ENCODE measurements around the gene MYLK2.

MYLK2 gene

GRCh38 chr20:31861385-31862156 lies 42.4 kb downstream of the MYLK2 start:
- H3K4me3 ChIP-seq (ENCODE audit: low read length in 2 of 2), result peak overlapping the region; percentile 51 to 65
- H3K27me3 ChIP-seq (ENCODE audit: control insufficient read depth in 2 of 2, insufficient read depth in 2 of 2, low read length in 2 of 2), result peaks cover 18 to 20% of the 10 kb centered on the region in 2 donors
- H3K4me1 ChIP-seq (ENCODE audit: control insufficient read depth in 2 of 2, insufficient read depth in 2 of 2, low read length in 2 of 2), result peaks cover 7 to 8% of the 10 kb centered on the region in 2 donors
- H3K36me3 ChIP-seq (ENCODE audit: control insufficient read depth in 2 of 2, insufficient read depth in 2 of 2, low read length in 2 of 2), result no peaks in the 10 kb centered on the region
- H3K9ac ChIP-seq (ENCODE audit: low read depth in 1 of 2, low read length in 2 of 2), result peak overlapping the region in 1 of 2 donors; percentile 42
- H3K27ac ChIP-seq (ENCODE audit: low read depth in 2 of 2, low read length in 2 of 2), result no peak overlapping the region
- no peaks in the 10 kb centered on the region for H3K9me3 ChIP-seq (ENCODE audit: control insufficient read depth in 2 of 2, low read length in 2 of 2)

GRCh38 chr20:31862157-31862470 lies 43.0 kb downstream of the MYLK2 start:
- no peak overlapping the region for H3K9ac ChIP-seq (ENCODE audit: low read depth in 1 of 2, low read length in 2 of 2)
- no peak overlapping the region for H3K27ac ChIP-seq (ENCODE audit: low read depth in 2 of 2, low read length in 2 of 2)
- no peaks in the 10 kb centered on the region for H3K9me3 ChIP-seq (ENCODE audit: control insufficient read depth in 2 of 2, low read length in 2 of 2)
- H3K4me1 ChIP-seq (ENCODE audit: control insufficient read depth in 2 of 2, insufficient read depth in 2 of 2, low read length in 2 of 2), result peaks cover 7 to 8% of the 10 kb centered on the region in 2 donors
- no peak overlapping the region for H3K4me3 ChIP-seq (ENCODE audit: low read length in 2 of 2)
- H3K27me3 ChIP-seq (ENCODE audit: control insufficient read depth in 2 of 2, insufficient read depth in 2 of 2, low read length in 2 of 2), result peaks cover 18% of the 10 kb centered on the region in 2 donors
- H3K36me3 ChIP-seq (ENCODE audit: control insufficient read depth in 2 of 2, insufficient read depth in 2 of 2, low read length in 2 of 2), result no peaks in the 10 kb centered on the region

GRCh38 chr20:31862506-31862905 lies 43.4 kb downstream of the MYLK2 start:
- Histone ChIP-seq H3K27me3 (ENCODE audit: control insufficient read depth in 2 of 2, insufficient read depth in 2 of 2, low read length in 2 of 2) (peaks cover 18% of the 10 kb centered on the region in 2 donors), H3K9me3 (ENCODE audit: control insufficient read depth in 2 of 2, low read length in 2 of 2) (no peaks in the 10 kb centered on the region), H3K9ac (ENCODE audit: low read depth in 1 of 2, low read length in 2 of 2) (no peak overlapping the region), H3K27ac (ENCODE audit: low read depth in 2 of 2, low read length in 2 of 2) (no peak overlapping the region), H3K36me3 (ENCODE audit: control insufficient read depth in 2 of 2, insufficient read depth in 2 of 2, low read length in 2 of 2) (no peaks in the 10 kb centered on the region), H3K4me3 (ENCODE audit: low read length in 2 of 2) (no peak overlapping the region), H3K4me1 (ENCODE audit: control insufficient read depth in 2 of 2, insufficient read depth in 2 of 2, low read length in 2 of 2) (peaks cover 7 to 8% of the 10 kb centered on the region in 2 donors)

GRCh38 chr20:31863296-31864085 lies 44.3 kb downstream of the MYLK2 start:
- H3K27me3 ChIP-seq (ENCODE audit: control insufficient read depth in 2 of 2, insufficient read depth in 2 of 2, low read length in 2 of 2), result peaks cover 18% of the 10 kb centered on the region in 2 donors
- H3K4me1 ChIP-seq (ENCODE audit: control insufficient read depth in 2 of 2, insufficient read depth in 2 of 2, low read length in 2 of 2), result peaks cover 7 to 8% of the 10 kb centered on the region in 2 donors
- H3K9ac ChIP-seq (ENCODE audit: low read depth in 1 of 2, low read length in 2 of 2), result no peak overlapping the region
- no peak overlapping the region for H3K27ac ChIP-seq (ENCODE audit: low read depth in 2 of 2, low read length in 2 of 2)
- no peak overlapping the region for H3K4me3 ChIP-seq (ENCODE audit: low read length in 2 of 2)
- no peaks in the 10 kb centered on the region for H3K36me3 ChIP-seq (ENCODE audit: control insufficient read depth in 2 of 2, insufficient read depth in 2 of 2, low read length in 2 of 2)
- no peaks in the 10 kb centered on the region for H3K9me3 ChIP-seq (ENCODE audit: control insufficient read depth in 2 of 2, low read length in 2 of 2)

- Histone ChIP-seq H3K4me3 (ENCODE audit: low read length in 2 of 2) (no peak overlapping the region), H3K36me3 (ENCODE audit: control insufficient read depth in 2 of 2, insufficient read depth in 2 of 2, low read length in 2 of 2) (no peaks in the 10 kb centered on the region), H3K9ac (ENCODE audit: low read depth in 1 of 2, low read length in 2 of 2) (no peak overlapping the region), H3K27ac (ENCODE audit: low read depth in 2 of 2, low read length in 2 of 2) (no peak overlapping the region), H3K27me3 (ENCODE audit: control insufficient read depth in 2 of 2, insufficient read depth in 2 of 2, low read length in 2 of 2) (peaks cover 17 to 21% of the 10 kb centered on the region in 2 donors), H3K9me3 (ENCODE audit: control insufficient read depth in 2 of 2, low read length in 2 of 2) (no peaks in the 10 kb centered on the region), H3K4me1 (ENCODE audit: control insufficient read depth in 2 of 2, insufficient read depth in 2 of 2, low read length in 2 of 2) (peaks cover 8 to 10% of the 10 kb centered on the region in 2 donors)
These were observed 45.6 kb downstream of the MYLK2 start for GRCh38 chr20:31864521-31865400.

GRCh38 chr20:31866221-31866620 lies 47.1 kb downstream of the MYLK2 start:
- H3K9me3 ChIP-seq (ENCODE audit: control insufficient read depth in 2 of 2, low read length in 2 of 2), result no peaks in the 10 kb centered on the region

GRCh38 chr20:31868853-31869672 lies 49.9 kb downstream of the MYLK2 start:
- H3K27me3 ChIP-seq (ENCODE audit: control insufficient read depth in 2 of 2, insufficient read depth in 2 of 2, low read length in 2 of 2), result peaks cover 23 to 26% of the 10 kb centered on the region in 2 donors
- H3K4me1 ChIP-seq (ENCODE audit: control insufficient read depth in 2 of 2, insufficient read depth in 2 of 2, low read length in 2 of 2), result peaks cover 7 to 8% of the 10 kb centered on the region in 2 donors
- H3K36me3 ChIP-seq (ENCODE audit: control insufficient read depth in 2 of 2, insufficient read depth in 2 of 2, low read length in 2 of 2), result no peaks in the 10 kb centered on the region
- no peak overlapping the region for H3K4me3 ChIP-seq (ENCODE audit: low read length in 2 of 2)
- H3K27ac ChIP-seq (ENCODE audit: low read depth in 2 of 2, low read length in 2 of 2), result no peak overlapping the region
- H3K9ac ChIP-seq (ENCODE audit: low read depth in 1 of 2, low read length in 2 of 2), result no peak overlapping the region
- no peaks in the 10 kb centered on the region for H3K9me3 ChIP-seq (ENCODE audit: control insufficient read depth in 2 of 2, low read length in 2 of 2)

More at GRCh38 chr20:31866221-31866620, 47.1 kb downstream of the MYLK2 start:
- peaks cover 7 to 8% of the 10 kb centered on the region in 2 donors for H3K4me1 ChIP-seq (ENCODE audit: control insufficient read depth in 2 of 2, insufficient read depth in 2 of 2, low read length in 2 of 2)
- H3K9ac ChIP-seq (ENCODE audit: low read depth in 1 of 2, low read length in 2 of 2), result no peak overlapping the region
- no peak overlapping the region for H3K4me3 ChIP-seq (ENCODE audit: low read length in 2 of 2)
- no peaks in the 10 kb centered on the region for H3K36me3 ChIP-seq (ENCODE audit: control insufficient read depth in 2 of 2, insufficient read depth in 2 of 2, low read length in 2 of 2)
- H3K27ac ChIP-seq (ENCODE audit: low read depth in 2 of 2, low read length in 2 of 2), result no peak overlapping the region
- peaks cover 16 to 19% of the 10 kb centered on the region in 2 donors for H3K27me3 ChIP-seq (ENCODE audit: control insufficient read depth in 2 of 2, insufficient read depth in 2 of 2, low read length in 2 of 2)

GRCh38 chr20:31869673-31869941 lies 50.5 kb downstream of the MYLK2 start:
- H3K36me3 ChIP-seq (ENCODE audit: control insufficient read depth in 2 of 2, insufficient read depth in 2 of 2, low read length in 2 of 2), result no peaks in the 10 kb centered on the region
- no peak overlapping the region for H3K27ac ChIP-seq (ENCODE audit: low read depth in 2 of 2, low read length in 2 of 2)
- peaks cover 7 to 8% of the 10 kb centered on the region in 2 donors for H3K4me1 ChIP-seq (ENCODE audit: control insufficient read depth in 2 of 2, insufficient read depth in 2 of 2, low read length in 2 of 2)
- H3K4me3 ChIP-seq (ENCODE audit: low read length in 2 of 2), result peak overlapping the region; percentile 77
- peaks cover 23 to 26% of the 10 kb centered on the region in 2 donors for H3K27me3 ChIP-seq (ENCODE audit: control insufficient read depth in 2 of 2, insufficient read depth in 2 of 2, low read length in 2 of 2)
- no peaks in the 10 kb centered on the region for H3K9me3 ChIP-seq (ENCODE audit: control insufficient read depth in 2 of 2, low read length in 2 of 2)
- peak overlapping the region; percentile 24 to 70 for H3K9ac ChIP-seq (ENCODE audit: low read depth in 1 of 2, low read length in 2 of 2)

GRCh38 chr20:31869942-31870725 lies 51.0 kb downstream of the MYLK2 start, which contains the start of the genes DUSP15 and TTLL9:
TSS of gene DUSP15 (minus strand) at chr20:31870527. CDS start at chr20:31870337, 190 bp downstream.
TSS of gene TTLL9 (plus strand) at chr20:31870634. CDS start at chr20:31871127, 493 bp downstream.
- Histone ChIP-seq H3K27ac (ENCODE audit: low read depth in 2 of 2, low read length in 2 of 2) (no peak within 1 kb of the TSS), H3K4me3 (ENCODE audit: low read length in 2 of 2) (peak within 1 kb of the TSS; percentile 77), H3K36me3 (ENCODE audit: control insufficient read depth in 2 of 2, insufficient read depth in 2 of 2, low read length in 2 of 2) (no peaks in the 10 kb centered on the region), H3K9me3 (ENCODE audit: control insufficient read depth in 2 of 2, low read length in 2 of 2) (no peaks in the 10 kb centered on the region), H3K4me1 (ENCODE audit: control insufficient read depth in 2 of 2, insufficient read depth in 2 of 2, low read length in 2 of 2) (peaks cover 7 to 8% of the 10 kb centered on the region in 2 donors), H3K27me3 (ENCODE audit: control insufficient read depth in 2 of 2, insufficient read depth in 2 of 2, low read length in 2 of 2) (peaks cover 23 to 26% of the 10 kb centered on the region in 2 donors), H3K9ac (ENCODE audit: low read depth in 1 of 2, low read length in 2 of 2) (peak within 1 kb of the TSS; percentile 24 to 70)
